A673 (cell line): Measurements from ENCODE around the gene EYA4. TPM values are rescaled to one million over a fixed set of nuclear protein-coding genes. Genes with fewer than 3 reads are reported as not detected.

Source experiments
- BruUV-seq: library from RNA; stranded (reverse); fragments of 400-500 nt; replicated peaks from 2 replicates; lab custom pipeline; 2021; lab: Mats Ljungman, UMichigan
- CTCF ChIA-PET: fragments of 300-600 bp; sonication (Branson Sonifier 250); formaldehyde crosslinking; loops from one replicate; lab custom pipeline; 2022; ENCODE audit warnings: antibody characterized with exemption; lab: Charles Lee
- POLR2A ChIA-PET: fragments of 300-600 bp; sonication (Branson Sonifier 250); formaldehyde crosslinking; loops from one replicate; lab custom pipeline; 2022; ENCODE audit warnings: antibody characterized with exemption; ENCODE audit not compliant: low non-redundant PET; lab: Charles Lee
- DNase-seq: peaks from one replicate; pipeline ENCODE4 v3.0.0-alpha.2; 2015; ENCODE audit warnings: low spot score
- H3K27ac ChIP-seq: fragments of 200-600 bp; sonication (generic); 2 replicates; pipeline ENCODE4 v1.5.1; 2016; ENCODE audit warnings: mixed run types, low read depth, mild to moderate bottlenecking, mixed read lengths, antibody characterized with exemption, low read length; ENCODE audit not compliant: poor library complexity, severe bottlenecking
- H3K27me3 ChIP-seq: fragments of 200-600 bp; sonication (generic); replicated peaks from 2 replicates; pipeline ENCODE4 v1.6.1; 2017; ENCODE audit warnings: mixed run types, low read depth, mild to moderate bottlenecking, mixed read lengths, antibody characterized with exemption, low read length; ENCODE audit not compliant: insufficient read depth, poor library complexity
- H3K36me3 ChIP-seq: fragments of 200-600 bp; sonication (generic); 2 replicates; pipeline ENCODE4 v1.6.1; 2016; ENCODE audit warnings: mixed run types, mild to moderate bottlenecking, mixed read lengths, antibody characterized with exemption, low read length; ENCODE audit not compliant: insufficient read depth, poor library complexity, severe bottlenecking
- H3K4me1 ChIP-seq: fragments of 200-600 bp; sonication (generic); 2 replicates; pipeline ENCODE4 v1.6.1; 2017; ENCODE audit warnings: mixed run types, mild to moderate bottlenecking, mixed read lengths, antibody characterized with exemption, low read length; ENCODE audit not compliant: insufficient read depth, poor library complexity, severe bottlenecking
- H3K4me3 ChIP-seq: fragments of 200-600 bp; sonication (generic); 2 replicates; pipeline ENCODE4 v1.5.1; 2016; ENCODE audit warnings: low read depth, mixed run types, mild to moderate bottlenecking, mixed read lengths, low read length; ENCODE audit not compliant: poor library complexity, severe bottlenecking
- H3K9me3 ChIP-seq: fragments of 200-600 bp; sonication (generic); 2 replicates; pipeline ENCODE4 v1.6.1; 2016; ENCODE audit warnings: mixed run types, low read depth, mild to moderate bottlenecking, mixed read lengths, antibody characterized with exemption, low read length; ENCODE audit not compliant: poor library complexity, severe bottlenecking
- CTCF ChIP-seq: fragments of 300-800, 200-600 bp; sonication (generic); conservative IDR thresholded peaks from 2 replicates; pipeline ENCODE4 v1.5.1; 2017; ENCODE audit warnings: low read depth, mild to moderate bottlenecking, antibody characterized with exemption, low read length, moderate library complexity, mixed read lengths
- EZH2 ChIP-seq: fragments of 200-600 bp; sonication (generic); IDR thresholded peaks from 2 replicates; pipeline ENCODE4 v1.6.1; 2017; ENCODE audit warnings: borderline replicate concordance, low read depth, mild to moderate bottlenecking, mixed read lengths, antibody characterized with exemption, low read length; ENCODE audit not compliant: poor library complexity, severe bottlenecking
- intact Hi-C: fragments of 100-400 bp; cut with micrococcal nuclease; formaldehyde crosslinking; loops from one replicate; pipeline ENCODE4 v1.10.0; 2022; ENCODE audit not compliant: unreplicated experiment
- total RNA-seq: library from RNA; stranded (reverse); gene quantifications from 2 replicates; pipeline ENCODE4 v1.2.3, GENCODE V29; 2021

Gene EYA4
- total RNA-seq, 1 experiment from 2014 or later, result 1.3 TPM

GRCh38 chr6:133435065-133435728, 194.0 kb downstream of the EYA4 start:
- no peak for DNase-seq
- no peaks in the 10 kb centered on the region for H3K9me3 ChIP-seq
- no peaks in the 10 kb centered on the region for H3K36me3 ChIP-seq
- no peak for TF ChIP-seq EZH2
- no peak for TF ChIP-seq CTCF
- no TSS peak for BruUV-seq
- CTCF ChIA-PET, result no interaction called here
- POLR2A ChIA-PET, result no interaction called here
- no peak overlapping the region for H3K4me3 ChIP-seq
- intact Hi-C loops, result no loop called here
- H3K4me1 ChIP-seq, result peaks cover 17% of the 10 kb centered on the region
- H3K27ac ChIP-seq, result no peak overlapping the region
- H3K27me3 ChIP-seq, result no peaks in the 10 kb centered on the region

- CTCF ChIA-PET, result no interaction called here
- BruUV-seq, result no TSS peak
These were observed 195.5 kb downstream of the EYA4 start for GRCh38 chr6:133436652-133437051.

GRCh38 chr6:133441491-133441890, 200.3 kb downstream of the EYA4 start:
- H3K36me3 ChIP-seq, result no peaks in the 10 kb centered on the region
- intact Hi-C loops, result no loop called here
- no TSS peak for BruUV-seq
- H3K27me3 ChIP-seq, result no peaks in the 10 kb centered on the region
- H3K9me3 ChIP-seq, result no peaks in the 10 kb centered on the region
- TF ChIP-seq CTCF (no peak), EZH2 (no peak)
- H3K4me3 ChIP-seq, result no peak overlapping the region
- CTCF ChIA-PET, result no interaction called here
- POLR2A ChIA-PET, result no interaction called here
- no peak for DNase-seq
- no peak overlapping the region for H3K27ac ChIP-seq
- H3K4me1 ChIP-seq, result no peaks in the 10 kb centered on the region

More at GRCh38 chr6:133436652-133437051, 195.5 kb downstream of the EYA4 start:
- no peak for DNase-seq
- H3K27me3 ChIP-seq, result no peaks in the 10 kb centered on the region
- no peaks in the 10 kb centered on the region for H3K36me3 ChIP-seq
- intact Hi-C loops, result no loop called here
- no peaks in the 10 kb centered on the region for H3K9me3 ChIP-seq
- no peak overlapping the region for H3K27ac ChIP-seq
- POLR2A ChIA-PET, result no interaction called here
- H3K4me3 ChIP-seq, result no peak overlapping the region
- no peak for TF ChIP-seq CTCF
- no peak for TF ChIP-seq EZH2
- peaks cover 14% of the 10 kb centered on the region for H3K4me1 ChIP-seq
